HG03139 (cell line): Measurements from ENCODE around the gene PCDH9.

ENCODE experiments used
- ATAC-seq: cut with Tn5 transposase; IDR thresholded peaks from one replicate; pipeline ENCODE4 v1.9.1; 2021; ENCODE audit not compliant: unreplicated experiment

Gene PCDH9

GRCh38 chr13:66427458-66427861 lies 802.7 kb downstream of the PCDH9 start:
- ATAC-seq: no peak

- ATAC-seq: no peak
These were observed 804.4 kb downstream of the PCDH9 start for GRCh38 chr13:66425741-66426140.

DNA sequence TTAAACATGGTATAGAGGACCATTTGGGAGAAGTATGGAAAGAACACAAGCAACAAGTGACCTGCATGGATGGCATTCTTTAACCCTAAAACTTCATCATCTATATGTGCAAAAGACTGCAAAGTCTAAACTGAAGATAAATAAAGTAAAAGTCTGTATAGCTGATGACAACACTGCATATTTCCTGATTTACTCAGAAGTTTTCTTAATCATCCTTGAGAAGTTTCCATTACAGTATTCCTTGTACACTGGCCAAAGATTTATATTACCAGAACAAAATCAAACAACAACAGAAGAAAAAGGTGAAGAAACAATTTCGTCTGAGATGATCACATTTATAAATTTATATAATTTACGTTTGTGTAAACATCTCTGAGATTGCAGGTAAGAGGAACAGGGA lies 805.7 kb downstream of the PCDH9 start:
- no peak for ATAC-seq

DNA sequence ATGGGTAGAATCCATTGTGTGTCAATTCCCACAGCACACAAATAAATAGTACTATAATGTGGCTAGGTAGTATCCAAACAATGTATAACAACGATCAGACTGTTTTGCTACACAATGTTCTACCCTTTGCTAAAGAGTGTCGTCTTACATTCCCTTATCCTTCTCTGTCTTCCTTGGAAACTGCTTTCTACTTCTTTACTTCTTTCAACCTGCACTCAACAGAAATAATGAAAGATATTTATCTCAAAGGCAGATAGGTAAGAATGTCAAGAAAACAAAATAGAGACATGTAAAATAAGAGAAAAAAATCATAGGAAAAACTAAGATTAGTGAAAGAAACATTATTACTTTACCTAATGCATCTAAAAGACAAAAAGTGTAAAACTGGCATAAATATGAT lies 814.7 kb downstream of the PCDH9 start:
- no peak for ATAC-seq

DNA sequence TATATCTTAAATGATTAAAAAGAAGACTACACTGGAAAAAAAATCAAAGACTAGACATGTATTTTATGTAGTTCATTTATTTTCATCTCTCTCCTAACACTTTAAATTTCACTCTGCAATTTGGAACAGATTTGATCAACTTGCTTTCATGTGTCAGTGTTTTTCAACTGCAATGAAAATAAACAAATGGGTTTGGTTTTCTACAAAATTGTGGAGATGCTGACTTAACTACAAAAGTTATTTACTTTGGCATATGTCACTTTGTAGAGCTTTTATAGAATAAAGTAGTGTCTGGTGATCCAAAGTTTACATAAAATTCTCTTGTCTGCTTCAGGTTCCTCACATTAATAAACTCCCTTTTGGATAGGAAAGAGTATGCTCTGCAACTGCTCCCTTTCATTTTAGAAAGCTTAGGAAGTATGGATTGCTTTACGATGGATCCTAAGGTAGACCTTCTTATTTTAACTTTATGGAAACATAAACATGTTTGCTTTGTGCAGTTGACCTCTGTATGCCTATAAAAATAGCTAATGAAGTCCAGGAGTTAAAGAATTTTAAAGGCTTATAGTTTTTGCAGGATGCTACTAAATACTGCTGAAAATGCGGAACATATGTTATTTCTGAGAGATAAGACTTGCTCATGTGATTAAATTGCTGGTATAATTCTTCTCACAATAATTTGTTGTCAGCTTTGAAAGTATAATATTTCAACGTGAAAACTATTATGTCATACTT lies 815.9 kb downstream of the PCDH9 start:
- no peak for ATAC-seq

GRCh38 chr13:66410314-66410713 lies 819.8 kb downstream of the PCDH9 start:
- no peak for ATAC-seq

DNA sequence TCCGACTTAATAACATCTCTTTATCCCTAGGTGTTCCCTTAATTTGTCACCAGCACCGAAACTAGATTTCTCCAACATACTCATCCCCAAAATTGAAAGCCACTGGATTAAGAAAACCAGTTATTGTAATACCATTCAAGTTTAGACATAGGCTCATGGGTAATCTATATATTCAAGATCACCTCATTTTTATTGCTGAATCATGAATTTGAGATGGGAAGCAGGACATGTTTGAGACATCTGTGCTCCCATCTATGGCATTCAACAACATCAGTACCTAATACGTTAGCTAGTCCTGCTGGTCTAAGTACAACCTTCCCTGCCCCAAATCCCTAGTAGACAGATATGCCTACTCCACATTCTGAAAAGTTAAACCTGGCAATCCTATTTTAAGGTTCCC lies 820.6 kb downstream of the PCDH9 start:
- no peak for ATAC-seq

GRCh38 chr13:66407128-66407527 lies 823.0 kb downstream of the PCDH9 start:
- no peak for ATAC-seq

GRCh38 chr13:66405908-66406802 lies 824.0 kb downstream of the PCDH9 start:
- ATAC-seq: no peak

DNA sequence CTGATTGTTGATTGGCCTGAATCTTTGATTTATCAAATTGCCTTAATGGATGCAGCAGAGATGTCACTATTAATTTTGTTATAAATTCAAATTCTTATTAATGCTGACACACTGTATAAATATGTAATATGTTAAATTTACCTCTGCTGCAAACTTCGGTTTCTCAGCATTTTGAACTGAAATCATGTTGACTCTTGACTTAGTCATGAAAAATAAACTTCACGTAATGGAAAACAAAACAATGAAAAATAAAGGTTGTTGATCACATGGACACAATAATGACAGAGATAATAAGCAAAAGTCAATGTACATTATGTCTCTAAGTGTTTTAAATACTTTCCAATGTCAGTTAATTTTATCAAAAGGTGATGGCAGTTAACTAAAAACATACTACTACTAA lies 827.6 kb downstream of the PCDH9 start:
- ATAC-seq: no peak

DNA sequence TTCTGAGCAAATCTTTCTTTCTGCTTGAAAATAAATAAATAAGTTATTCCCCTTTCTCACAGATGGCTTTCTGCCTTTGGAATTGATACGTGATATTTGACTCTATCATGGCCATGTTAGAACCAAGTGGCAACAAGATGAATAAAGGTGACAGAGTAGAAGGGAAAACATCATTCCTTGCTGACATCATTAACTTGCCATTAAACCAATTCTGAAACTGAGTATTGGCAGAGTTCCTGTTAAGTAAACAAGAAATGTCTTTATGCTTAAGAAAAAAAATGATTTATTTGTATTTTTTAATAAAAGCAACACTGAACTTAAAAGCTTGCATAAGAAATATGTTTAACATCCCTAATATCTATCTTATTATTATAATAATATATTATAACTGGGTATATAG lies 828.1 kb downstream of the PCDH9 start:
- ATAC-seq: no peak

DNA sequence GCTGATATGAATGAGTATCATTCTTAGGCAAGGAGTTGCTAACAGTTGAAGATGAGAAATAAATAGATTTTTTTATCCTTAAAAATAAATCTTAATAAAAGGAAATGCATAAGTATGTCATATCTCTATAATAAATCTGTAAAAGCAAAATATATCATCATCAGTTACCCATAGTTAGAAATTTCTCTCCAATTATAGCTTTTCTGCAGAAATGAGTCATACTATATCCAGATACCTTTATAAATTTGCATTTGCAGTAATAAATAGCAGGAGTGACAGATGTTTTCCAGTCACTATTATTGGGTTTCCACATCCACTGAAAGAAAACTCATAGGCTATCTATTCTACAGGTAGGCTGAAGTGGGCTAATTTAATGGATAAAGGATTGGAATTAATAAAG lies 829.8 kb downstream of the PCDH9 start:
- no peak for ATAC-seq

- no peak for ATAC-seq
These were observed 830.3 kb downstream of the PCDH9 start for GRCh38 chr13:66399873-66400272.

DNA sequence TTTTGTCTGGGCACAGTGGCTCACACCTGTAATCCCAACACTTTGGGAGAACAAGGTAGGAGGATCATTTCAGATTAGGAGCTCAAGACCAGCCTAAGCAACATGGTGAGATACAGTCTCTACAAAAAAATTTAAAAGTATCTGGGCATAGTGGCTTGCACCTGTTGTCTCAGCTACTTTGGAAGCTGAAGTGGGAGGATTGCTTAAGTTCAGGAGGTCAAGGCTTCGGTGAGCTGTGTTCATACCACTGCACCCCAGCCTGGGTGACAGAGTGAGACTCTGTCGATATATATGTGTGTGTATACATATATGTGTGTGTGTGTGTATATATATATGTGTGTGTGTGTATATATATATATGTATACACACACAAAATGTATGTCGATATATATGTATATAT lies 833.0 kb downstream of the PCDH9 start:
- ATAC-seq: no peak

DNA sequence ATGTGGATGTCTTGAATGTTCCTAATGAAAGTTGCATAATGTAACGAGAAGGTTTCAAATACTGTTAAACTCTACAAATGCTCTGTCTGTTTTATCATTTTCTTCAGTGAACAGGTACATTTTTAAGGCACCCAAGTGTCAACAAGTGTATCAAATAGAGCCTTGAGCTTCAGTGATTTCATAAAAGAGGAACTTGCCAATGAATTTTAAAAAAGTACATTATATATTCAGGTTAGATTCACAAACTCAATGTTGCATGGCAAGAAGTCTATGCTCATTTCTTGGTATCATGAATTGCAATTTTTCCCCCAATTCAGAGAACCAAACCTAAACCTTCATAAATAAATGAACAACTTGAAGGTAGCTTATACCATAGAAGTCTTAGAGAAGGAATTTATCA lies 838.8 kb downstream of the PCDH9 start:
- ATAC-seq: no peak

DNA sequence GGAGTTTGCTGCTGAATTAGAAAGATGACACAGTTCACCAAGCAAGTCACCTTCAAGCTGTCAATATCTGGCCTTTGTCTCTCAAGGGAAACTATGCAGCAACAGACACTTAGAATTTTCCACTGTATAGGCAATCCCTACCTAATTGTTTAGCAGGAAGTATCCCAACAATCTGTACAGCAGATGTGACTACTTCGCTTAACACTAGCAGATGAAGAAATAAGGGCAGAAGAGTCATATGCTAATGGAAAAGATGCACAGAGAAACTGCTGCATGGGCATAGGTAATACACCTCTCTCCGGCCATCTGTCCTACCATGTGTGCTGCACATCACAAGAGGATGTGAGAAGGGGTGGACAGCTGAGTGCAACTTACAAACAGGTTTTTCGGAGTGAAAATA lies 851.2 kb downstream of the PCDH9 start:
- no peak for ATAC-seq

- no peak for ATAC-seq
These were observed 852.6 kb downstream of the PCDH9 start for GRCh38 chr13:66377569-66377968.

DNA sequence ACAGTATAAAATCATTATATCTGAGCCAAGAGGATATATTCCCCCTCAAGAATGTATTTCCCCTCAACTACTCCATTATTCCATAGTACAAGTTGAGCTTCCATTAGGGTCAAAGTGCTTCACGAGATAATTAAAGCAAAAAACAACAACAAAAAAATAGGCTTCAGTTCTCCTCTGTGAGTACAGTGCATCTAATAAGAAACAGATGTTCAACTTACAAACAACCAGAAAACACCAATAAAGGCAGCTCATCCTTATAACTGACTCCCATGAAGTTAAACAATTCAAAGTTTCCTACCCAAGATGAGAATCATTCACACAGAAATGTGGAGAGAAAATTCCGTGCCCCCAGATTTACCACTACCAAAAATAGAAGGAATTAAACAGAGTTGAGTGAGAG lies 854.4 kb downstream of the PCDH9 start:
- no peak for ATAC-seq

DNA sequence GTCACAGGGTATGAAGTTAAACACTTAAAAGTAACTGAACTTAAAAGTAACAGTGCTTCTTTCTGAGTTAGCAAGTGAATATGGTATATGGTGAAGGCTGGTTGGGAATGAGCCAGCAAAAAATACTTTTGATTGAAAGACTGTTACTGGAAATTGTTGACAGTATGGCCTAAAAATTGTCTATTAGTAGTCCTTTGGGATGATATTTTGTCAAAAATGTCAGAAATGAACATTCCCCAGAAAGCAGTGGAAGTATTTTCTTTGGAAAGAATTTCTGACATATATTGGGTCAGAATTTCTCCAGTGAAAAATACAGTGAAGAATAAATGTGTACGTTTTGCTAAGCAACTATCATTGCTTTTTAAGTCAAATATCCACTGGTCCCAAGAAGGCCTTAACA lies 860.5 kb downstream of the PCDH9 start:
- ATAC-seq: no peak

DNA sequence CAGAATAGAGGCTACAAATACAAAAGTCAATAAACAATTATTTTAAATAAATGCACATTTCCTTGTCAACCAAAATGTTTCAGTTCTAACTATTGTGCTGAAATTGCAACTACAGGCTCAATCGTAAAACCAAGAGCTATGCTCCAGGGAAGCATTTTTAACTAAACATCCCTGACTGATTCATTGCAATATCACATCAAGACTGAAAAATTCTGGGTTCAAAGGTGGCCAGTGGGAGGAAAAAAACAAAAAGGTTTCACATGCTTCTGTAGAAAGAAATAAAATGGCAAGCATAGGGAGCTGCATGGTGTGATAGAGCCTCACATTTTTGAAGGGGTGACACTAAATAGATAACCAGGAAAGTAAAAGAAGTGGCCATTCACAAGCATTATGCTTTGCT lies 862.8 kb downstream of the PCDH9 start:
- no peak for ATAC-seq

- ATAC-seq: no peak
These were observed 865.0 kb downstream of the PCDH9 start for GRCh38 chr13:66365101-66365500.

DNA sequence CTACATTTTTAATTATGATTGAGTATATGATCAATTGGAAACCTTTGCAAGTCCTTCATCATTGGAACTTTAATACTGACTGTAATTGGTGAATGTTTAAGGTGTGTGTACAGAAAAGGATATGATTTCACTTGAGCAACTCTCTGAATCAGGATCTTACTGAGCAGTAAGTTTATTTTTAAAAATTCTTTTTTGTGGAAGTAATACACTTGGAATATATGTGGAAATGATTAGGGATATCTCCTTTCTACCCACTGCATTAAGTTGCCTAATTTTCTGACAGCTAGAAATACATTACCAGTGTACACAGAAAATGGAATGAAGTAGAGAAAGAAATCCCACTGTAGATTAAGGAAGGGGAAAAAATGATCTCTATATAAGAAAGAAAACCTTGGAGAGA lies 865.8 kb downstream of the PCDH9 start:
- ATAC-seq: no peak
